ENCODE data around the gene RGL4.
"Not testable (repeated sequence)": the region's sequence is repeated elsewhere in the genome, so short reads cannot be mapped to it uniquely, and the experiment has no call there.

RGL4 gene, protein sequence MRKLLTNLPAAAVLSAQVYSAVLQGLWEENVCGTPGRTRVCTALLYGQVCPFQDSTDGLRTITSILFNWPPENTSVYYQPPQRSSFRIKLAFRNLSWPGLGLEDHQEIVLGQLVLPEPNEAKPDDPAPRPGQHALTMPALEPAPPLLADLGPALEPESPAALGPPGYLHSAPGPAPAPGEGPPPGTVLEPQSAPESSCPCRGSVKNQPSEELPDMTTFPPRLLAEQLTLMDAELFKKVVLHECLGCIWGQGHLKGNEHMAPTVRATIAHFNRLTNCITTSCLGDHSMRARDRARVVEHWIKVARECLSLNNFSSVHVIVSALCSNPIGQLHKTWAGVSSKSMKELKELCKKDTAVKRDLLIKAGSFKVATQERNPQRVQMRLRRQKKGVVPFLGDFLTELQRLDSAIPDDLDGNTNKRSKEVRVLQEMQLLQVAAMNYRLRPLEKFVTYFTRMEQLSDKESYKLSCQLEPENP

DNA sequence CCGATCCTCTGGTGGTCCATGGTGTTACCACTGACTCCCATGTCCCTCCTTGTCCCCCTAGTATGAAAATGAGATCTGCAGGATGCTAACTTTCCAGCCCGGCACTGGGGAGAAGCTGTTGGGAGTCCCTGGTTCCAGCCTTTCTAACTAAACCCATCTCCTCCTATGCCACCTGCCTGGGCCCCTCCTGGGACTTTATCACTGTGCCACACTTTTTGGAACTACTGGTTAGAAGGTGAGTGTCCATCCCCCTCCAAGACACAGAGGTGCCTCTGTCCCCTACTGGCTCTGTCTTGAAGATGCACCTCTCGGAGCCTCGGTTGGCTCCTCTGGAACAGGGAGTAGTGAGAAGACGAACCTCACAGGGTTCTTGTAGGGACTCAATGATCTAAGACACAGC, at the start of gene RGL4:
RGL4 (plus strand) TSS at position 301 of the 400 bp plus-strand sequence. CDS start 1,018 bp downstream, outside the sequence.
- Histone ChIP-seq H3K27ac (ENCODE audit: low read depth, low read length) (no peak within 1 kb of the TSS), H3K9ac (ENCODE audit: low read length) (no peak within 1 kb of the TSS), H3K4me1 (ENCODE audit: control insufficient read depth, insufficient read depth, low read length) (no peaks in the 10 kb centered on the region), H3K27me3 (ENCODE audit: control insufficient read depth, insufficient read depth, low read length) (no peaks in the 10 kb centered on the region), H3K4me3 (ENCODE audit: low read length) (no peak within 1 kb of the TSS), H3K36me3 (ENCODE audit: control insufficient read depth, insufficient read depth, low read length) (peaks cover 10% of the 10 kb centered on the region)

DNA sequence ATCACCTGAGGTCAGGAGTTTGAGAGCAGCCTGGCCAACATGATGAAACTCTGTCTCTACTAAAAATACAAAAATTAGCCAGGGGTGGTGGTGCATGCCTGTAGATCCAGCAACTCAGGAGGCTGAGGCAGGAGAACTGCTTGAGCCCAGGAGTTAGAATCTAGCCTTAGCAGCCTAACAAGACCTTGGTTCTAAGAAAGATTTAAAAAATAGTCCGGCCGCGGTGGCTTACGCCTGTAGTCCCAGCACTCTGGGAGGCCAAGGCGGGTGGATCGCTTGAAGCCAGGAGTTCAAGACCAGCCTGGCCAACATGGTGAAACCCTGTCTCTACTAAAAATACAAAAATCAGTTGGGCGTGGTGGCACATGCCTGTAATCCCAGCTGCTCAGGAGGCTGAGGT, 44.3 kb upstream of the RGL4 start:
- not testable (repeated sequence) for H3K36me3 ChIP-seq (ENCODE audit: control insufficient read depth, insufficient read depth, low read length); H3K27ac ChIP-seq (ENCODE audit: low read depth, low read length); H3K27me3 ChIP-seq (ENCODE audit: control insufficient read depth, insufficient read depth, low read length); H3K9ac ChIP-seq (ENCODE audit: low read length); H3K4me1 ChIP-seq (ENCODE audit: control insufficient read depth, insufficient read depth, low read length); H3K4me3 ChIP-seq (ENCODE audit: low read length)

DNA sequence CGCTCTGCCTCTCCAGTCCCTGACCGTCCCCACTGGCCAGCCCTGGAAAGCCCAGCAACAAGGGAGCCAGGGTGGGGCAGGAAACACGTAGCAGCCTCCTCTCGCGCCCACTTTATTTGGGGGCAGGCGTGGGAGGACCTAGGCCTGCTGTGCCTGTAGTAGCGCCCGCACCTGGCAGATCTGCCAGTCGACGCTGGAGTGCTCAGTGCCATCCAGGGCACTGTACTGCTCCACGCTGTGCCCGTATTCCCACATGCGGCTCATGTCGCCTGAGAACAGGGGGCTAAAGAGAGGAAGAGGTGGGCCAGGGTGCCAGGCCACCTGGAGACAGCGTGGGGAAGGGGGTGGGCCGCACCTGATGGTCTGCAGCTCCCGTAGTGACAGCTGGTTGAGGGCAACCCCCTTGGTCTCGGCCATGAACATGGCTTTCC, 41.7 kb upstream of the RGL4 start:
- Histone ChIP-seq H3K36me3 (ENCODE audit: control insufficient read depth, insufficient read depth, low read length) (peaks cover 4% of the 10 kb centered on the region), H3K9ac (ENCODE audit: low read length) (no peak overlapping the region), H3K4me3 (ENCODE audit: low read length) (no peak overlapping the region), H3K27me3 (ENCODE audit: control insufficient read depth, insufficient read depth, low read length) (no peaks in the 10 kb centered on the region), H3K27ac (ENCODE audit: low read depth, low read length) (no peak overlapping the region), H3K4me1 (ENCODE audit: control insufficient read depth, insufficient read depth, low read length) (no peaks in the 10 kb centered on the region)

DNA sequence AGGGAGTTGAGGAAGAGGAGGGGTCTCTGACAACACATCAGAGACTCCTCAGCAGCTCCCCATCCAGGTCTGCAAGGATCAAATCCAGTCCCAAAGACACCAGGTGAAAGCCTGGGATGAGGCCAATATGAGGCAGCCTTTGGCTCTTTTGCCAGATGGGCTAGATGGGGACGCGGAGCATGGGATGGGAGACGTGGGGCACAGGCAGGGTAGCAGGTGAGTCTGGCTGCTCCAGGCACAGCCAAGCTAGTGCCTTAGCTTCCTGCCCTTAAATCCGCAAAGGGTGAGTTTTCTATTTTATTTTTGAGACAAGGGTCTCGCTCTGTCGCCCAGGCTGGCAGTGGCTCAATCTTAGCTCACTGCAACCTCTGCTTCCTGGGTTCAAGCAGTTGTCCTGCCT, 39.1 kb upstream of the RGL4 start:
- H3K27ac ChIP-seq (ENCODE audit: low read depth, low read length): no peak overlapping the region
- H3K4me1 ChIP-seq (ENCODE audit: control insufficient read depth, insufficient read depth, low read length): no peaks in the 10 kb centered on the region
- H3K4me3 ChIP-seq (ENCODE audit: low read length): no peak overlapping the region
- H3K36me3 ChIP-seq (ENCODE audit: control insufficient read depth, insufficient read depth, low read length): peaks cover 4% of the 10 kb centered on the region
- no peak overlapping the region for H3K9ac ChIP-seq (ENCODE audit: low read length)
- H3K27me3 ChIP-seq (ENCODE audit: control insufficient read depth, insufficient read depth, low read length): no peaks in the 10 kb centered on the region

DNA sequence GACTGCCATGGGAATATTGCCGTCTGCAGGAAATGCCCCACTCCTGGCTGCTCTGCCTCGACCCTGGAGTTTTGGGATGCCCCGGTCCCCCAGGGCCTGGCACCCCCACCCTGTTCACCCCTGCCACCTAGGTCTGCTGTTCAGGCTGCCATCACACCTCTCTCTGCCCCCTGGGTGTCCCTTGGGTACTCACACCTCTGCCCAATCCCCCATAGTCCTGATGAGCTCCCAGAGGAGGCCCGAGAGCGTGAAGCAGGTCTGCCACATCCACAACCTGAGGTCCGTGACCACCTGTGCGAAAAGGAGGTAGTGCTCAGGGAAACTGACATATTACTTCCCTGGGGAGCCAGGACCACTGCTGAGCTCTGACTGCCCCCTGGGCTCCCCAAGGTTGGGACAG, 38.5 kb upstream of the RGL4 start:
- Histone ChIP-seq H3K4me3 (ENCODE audit: low read length) (no peak overlapping the region), H3K9ac (ENCODE audit: low read length) (no peak overlapping the region), H3K27me3 (ENCODE audit: control insufficient read depth, insufficient read depth, low read length) (no peaks in the 10 kb centered on the region), H3K4me1 (ENCODE audit: control insufficient read depth, insufficient read depth, low read length) (no peaks in the 10 kb centered on the region), H3K36me3 (ENCODE audit: control insufficient read depth, insufficient read depth, low read length) (peaks cover 4% of the 10 kb centered on the region), H3K27ac (ENCODE audit: low read depth, low read length) (no peak overlapping the region)

DNA sequence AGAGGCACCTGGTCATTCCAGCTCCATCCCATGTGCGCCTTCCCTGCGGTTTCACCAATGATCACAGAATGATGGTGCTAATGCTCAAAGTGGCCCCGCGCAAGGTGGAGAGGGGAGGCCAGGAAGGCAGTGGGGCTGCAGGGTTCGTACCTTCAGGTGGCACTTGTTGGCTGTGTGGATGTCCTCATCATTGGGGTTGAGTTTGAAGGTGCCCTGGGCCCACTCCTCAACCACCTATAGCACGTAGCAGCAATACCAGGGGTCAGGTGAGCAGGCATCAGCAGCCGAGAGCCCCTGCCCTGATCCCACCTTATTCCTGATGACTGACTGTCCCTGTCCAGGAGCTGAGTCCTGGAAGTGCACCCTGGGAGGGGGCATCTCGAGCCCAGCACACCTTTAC, 38.1 kb upstream of the RGL4 start:
- no peak overlapping the region for H3K27ac ChIP-seq (ENCODE audit: low read depth, low read length)
- no peak overlapping the region for H3K4me3 ChIP-seq (ENCODE audit: low read length)
- H3K4me1 ChIP-seq (ENCODE audit: control insufficient read depth, insufficient read depth, low read length): no peaks in the 10 kb centered on the region
- H3K36me3 ChIP-seq (ENCODE audit: control insufficient read depth, insufficient read depth, low read length): peaks cover 4% of the 10 kb centered on the region
- no peak overlapping the region for H3K9ac ChIP-seq (ENCODE audit: low read length)
- H3K27me3 ChIP-seq (ENCODE audit: control insufficient read depth, insufficient read depth, low read length): no peaks in the 10 kb centered on the region

DNA sequence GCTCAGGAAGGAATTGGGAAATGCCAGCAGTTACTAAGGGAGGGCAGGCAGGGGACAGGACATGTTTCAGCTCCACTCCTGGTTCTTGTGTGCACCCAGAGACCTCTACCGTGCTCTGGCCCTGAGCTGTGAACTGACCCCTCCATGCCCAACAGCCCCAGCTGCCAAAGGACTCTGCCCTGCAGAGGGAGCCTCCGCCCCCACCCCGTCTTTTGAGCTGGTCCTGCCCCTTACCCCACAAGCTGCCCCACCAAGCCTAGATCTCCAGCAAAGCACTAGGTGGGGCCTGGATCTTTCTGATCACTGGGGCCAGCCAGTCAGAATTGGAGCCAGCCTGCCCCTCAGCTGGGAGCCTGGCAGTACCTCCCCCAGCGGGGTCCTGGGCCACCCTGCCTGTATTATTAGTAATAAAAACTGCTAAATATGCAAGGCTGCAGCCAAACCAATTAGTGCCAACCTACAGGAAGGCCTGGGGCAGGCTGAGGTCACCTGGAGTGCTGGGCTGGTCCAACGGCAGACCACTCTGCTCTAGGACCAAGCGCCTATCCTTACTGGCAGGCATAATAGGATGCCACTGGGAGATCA, 34.8 kb upstream of the RGL4 start:
- no peak overlapping the region for H3K9ac ChIP-seq (ENCODE audit: low read length)
- H3K27ac ChIP-seq (ENCODE audit: low read depth, low read length): no peak overlapping the region
- H3K4me1 ChIP-seq (ENCODE audit: control insufficient read depth, insufficient read depth, low read length): no peaks in the 10 kb centered on the region
- H3K36me3 ChIP-seq (ENCODE audit: control insufficient read depth, insufficient read depth, low read length): peaks cover 4% of the 10 kb centered on the region
- no peak overlapping the region for H3K4me3 ChIP-seq (ENCODE audit: low read length)
- H3K27me3 ChIP-seq (ENCODE audit: control insufficient read depth, insufficient read depth, low read length): no peaks in the 10 kb centered on the region

DNA sequence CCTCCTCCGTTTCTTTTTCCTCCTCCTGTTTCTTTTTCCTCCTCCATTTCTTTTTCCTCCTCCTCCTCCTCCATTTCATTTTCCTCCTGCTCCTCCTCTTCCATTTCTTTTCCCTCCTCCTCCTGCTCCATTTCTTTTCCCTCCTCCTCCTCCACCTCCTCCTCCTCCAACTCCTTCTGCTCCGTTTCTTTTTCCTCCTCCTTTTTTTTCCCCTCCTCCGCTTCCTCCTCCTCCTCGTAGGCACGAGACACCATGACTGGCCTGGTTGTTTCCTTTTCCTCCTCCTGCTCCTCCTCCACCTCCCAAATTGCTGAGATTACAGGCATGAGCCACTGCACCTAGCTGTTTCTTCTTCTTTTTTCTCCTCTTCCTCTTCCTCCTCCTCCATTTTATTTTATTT, 33.1 kb upstream of the RGL4 start:
- H3K36me3 ChIP-seq (ENCODE audit: control insufficient read depth, insufficient read depth, low read length): peaks cover 8% of the 10 kb centered on the region
- H3K27me3 ChIP-seq (ENCODE audit: control insufficient read depth, insufficient read depth, low read length): no peaks in the 10 kb centered on the region
- no peaks in the 10 kb centered on the region for H3K4me1 ChIP-seq (ENCODE audit: control insufficient read depth, insufficient read depth, low read length)
- H3K9ac ChIP-seq (ENCODE audit: low read length): no peak overlapping the region
- H3K4me3 ChIP-seq (ENCODE audit: low read length): no peak overlapping the region
- no peak overlapping the region for H3K27ac ChIP-seq (ENCODE audit: low read depth, low read length)

DNA sequence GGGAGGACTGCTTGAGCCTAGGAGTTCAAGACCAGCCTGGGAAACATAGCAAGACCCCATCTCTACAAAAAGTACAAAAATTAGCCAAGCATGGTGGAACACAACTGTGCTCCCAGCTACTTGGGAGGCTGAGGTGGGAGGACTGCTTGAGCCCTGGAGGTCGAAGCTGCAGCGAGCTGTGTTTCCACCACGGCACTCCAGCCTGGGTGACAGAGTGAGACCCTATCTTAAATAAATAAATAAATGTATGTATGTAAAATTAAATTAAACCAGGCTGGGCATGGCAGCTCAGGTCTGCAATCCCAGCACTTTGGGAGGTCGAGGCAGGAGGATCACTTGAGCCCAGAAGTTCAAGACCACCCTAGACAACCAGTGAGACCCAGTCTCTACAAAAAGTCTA, 30.4 kb upstream of the RGL4 start:
- not testable (repeated sequence) for H3K36me3 ChIP-seq (ENCODE audit: control insufficient read depth, insufficient read depth, low read length); H3K27me3 ChIP-seq (ENCODE audit: control insufficient read depth, insufficient read depth, low read length); H3K4me3 ChIP-seq (ENCODE audit: low read length); H3K4me1 ChIP-seq (ENCODE audit: control insufficient read depth, insufficient read depth, low read length); H3K9ac ChIP-seq (ENCODE audit: low read length); H3K27ac ChIP-seq (ENCODE audit: low read depth, low read length)

DNA sequence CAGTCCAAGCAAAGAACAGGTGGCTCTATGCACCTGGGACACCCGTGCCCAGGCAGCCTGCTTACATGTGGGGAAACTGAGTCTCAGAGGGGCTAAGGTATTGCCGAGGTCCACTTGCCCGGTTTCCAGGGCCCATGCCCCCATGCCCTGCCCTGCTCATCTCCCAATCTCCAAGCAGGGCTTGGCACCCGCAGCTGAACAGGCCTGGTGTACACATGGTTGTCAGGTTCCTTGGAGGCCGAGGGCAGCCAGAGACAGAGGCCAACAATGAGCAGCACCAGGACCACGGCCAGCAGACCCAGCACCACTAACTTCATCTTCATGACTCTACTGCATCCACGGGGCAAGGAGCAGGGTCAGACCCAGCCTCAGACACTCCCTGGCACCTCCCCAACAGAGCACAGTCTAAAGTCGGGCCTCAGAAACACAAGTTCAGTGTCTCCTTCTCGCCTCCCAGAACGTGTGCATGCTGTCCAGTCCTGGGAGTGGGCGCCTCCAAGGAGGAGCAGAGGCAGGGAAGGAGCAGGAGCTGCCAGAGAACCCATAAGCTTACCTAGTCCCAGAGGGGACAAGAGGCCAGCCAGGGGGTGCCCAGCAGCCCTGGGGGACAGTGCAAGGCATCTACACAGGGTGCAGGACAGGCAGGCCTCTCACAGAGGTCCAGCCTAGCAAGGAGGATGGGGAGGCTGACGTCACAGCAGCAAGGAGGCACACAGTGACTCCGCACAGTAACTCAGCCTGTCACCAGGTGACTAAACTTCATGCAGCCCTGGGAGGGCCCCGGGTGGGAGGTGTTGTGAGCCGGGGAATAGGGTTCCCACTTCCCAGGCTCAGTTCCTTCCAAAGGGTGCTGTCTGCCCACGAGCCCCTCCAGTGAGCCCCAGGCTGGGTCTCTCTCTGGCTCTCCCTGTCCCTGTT, 20.2 kb upstream of the RGL4 start:
- peaks cover 3% of the 10 kb centered on the region for H3K36me3 ChIP-seq (ENCODE audit: control insufficient read depth, insufficient read depth, low read length)
- H3K4me3 ChIP-seq (ENCODE audit: low read length): no peak overlapping the region
- H3K27me3 ChIP-seq (ENCODE audit: control insufficient read depth, insufficient read depth, low read length): no peaks in the 10 kb centered on the region
- H3K9ac ChIP-seq (ENCODE audit: low read length): no peak overlapping the region
- H3K4me1 ChIP-seq (ENCODE audit: control insufficient read depth, insufficient read depth, low read length): no peaks in the 10 kb centered on the region
- no peak overlapping the region for H3K27ac ChIP-seq (ENCODE audit: low read depth, low read length)

DNA sequence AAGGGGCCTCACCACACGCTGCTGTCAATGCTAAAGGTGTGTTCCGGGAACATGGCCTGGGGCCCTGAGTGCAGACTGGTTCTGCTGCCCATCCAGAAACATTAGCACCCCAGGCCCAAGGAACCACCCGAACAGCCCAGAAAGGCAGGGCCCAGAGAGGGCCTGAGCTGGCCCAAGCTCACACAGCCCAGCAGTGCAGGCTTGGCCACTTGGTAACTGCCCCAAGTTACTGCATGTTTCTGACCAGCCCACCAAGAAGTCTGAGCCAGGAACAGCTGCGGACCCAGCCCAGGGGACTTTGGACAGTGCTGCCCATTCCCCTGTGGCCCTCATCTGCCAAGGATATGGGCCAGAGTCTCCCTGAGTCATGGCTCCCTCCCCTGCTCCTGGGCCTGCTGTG, 19.4 kb upstream of the RGL4 start:
- H3K4me1 ChIP-seq (ENCODE audit: control insufficient read depth, insufficient read depth, low read length); H3K27me3 ChIP-seq (ENCODE audit: control insufficient read depth, insufficient read depth, low read length); H3K27ac ChIP-seq (ENCODE audit: low read depth, low read length); H3K9ac ChIP-seq (ENCODE audit: low read length); H3K36me3 ChIP-seq (ENCODE audit: control insufficient read depth, insufficient read depth, low read length); H3K4me3 ChIP-seq (ENCODE audit: low read length): not testable (repeated sequence)

DNA sequence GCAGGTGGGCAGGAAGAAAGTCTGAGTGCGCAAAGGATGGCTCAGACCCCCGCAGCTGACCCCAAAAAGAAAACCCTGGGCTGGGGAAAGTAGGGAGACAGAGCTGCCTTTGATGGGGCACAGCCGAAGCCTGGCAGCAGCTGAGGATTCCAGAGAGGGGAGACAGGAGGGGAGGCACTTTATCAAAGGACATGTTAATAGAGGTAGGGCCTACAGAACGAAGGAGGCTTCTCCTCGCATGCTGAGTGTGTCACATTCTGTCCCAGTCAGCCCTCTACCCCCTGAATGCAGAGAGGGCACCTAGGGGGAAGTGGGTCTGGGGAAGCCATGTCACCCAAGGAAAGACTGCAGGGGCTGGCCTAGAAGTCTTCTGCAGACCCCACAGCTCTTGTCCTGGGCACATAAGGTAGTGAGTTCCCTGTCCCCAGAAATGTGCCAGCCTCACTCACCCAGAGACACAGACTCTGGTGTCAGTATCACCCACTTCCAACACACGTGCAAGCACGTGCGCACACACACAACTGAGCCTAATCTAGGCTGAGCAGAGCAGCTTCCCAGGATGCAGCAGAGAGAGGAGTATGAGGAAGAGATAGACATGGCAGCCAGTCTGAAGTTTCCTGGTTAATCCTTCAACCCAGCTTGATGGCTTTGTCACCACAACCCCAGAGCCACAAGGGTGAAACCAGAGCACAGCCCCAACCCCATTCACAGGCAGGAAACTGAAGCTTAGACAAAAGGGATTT, 18.3 kb upstream of the RGL4 start:
- not testable (repeated sequence) for H3K4me3 ChIP-seq (ENCODE audit: low read length); H3K27ac ChIP-seq (ENCODE audit: low read depth, low read length); H3K27me3 ChIP-seq (ENCODE audit: control insufficient read depth, insufficient read depth, low read length)

More for the DNA sequence above, 18.3 kb upstream of the RGL4 start:
- H3K4me1 ChIP-seq (ENCODE audit: control insufficient read depth, insufficient read depth, low read length); H3K36me3 ChIP-seq (ENCODE audit: control insufficient read depth, insufficient read depth, low read length); H3K9ac ChIP-seq (ENCODE audit: low read length): not testable (repeated sequence)

Measured in rectal smooth muscle tissue (tissue), 1 donor.